ENCODE measurements around the gene MN1.
A peak's percentile ranks its signal among the peaks of the same experiment; 100 is the strongest.

Gene MN1

GRCh38 chr22:27829620-27830019, 28.1 kb upstream of the MN1 start:
- H3K9me3 ChIP-seq (ENCODE audit: insufficient read depth, low read length) = no peaks in the 10 kb centered on the region
- no peaks in the 10 kb centered on the region for H3K36me3 ChIP-seq (ENCODE audit: low read length)
- no peak overlapping the region for H3K4me3 ChIP-seq (ENCODE audit: insufficient read depth, low read length, poor library complexity, severe bottlenecking)
- H3K79me2 ChIP-seq (ENCODE audit: insufficient read depth, low read length) = no peaks in the 10 kb centered on the region
- no peaks in the 10 kb centered on the region for H4K20me1 ChIP-seq (ENCODE audit: low read depth, low read length)
- no peaks in the 10 kb centered on the region for H3K9me2 ChIP-seq (replicated peaks; ENCODE audit: insufficient read depth, low read length)
- TF ChIP-seq EZH2phosphoT487 (conservative IDR thresholded peaks at IDR 0.05; ENCODE audit: low read length) = no peak
- TF ChIP-seq CTCF (IDR thresholded peaks at IDR 0.05; ENCODE audit: insufficient read depth, low read length, poor library complexity, severe bottlenecking) = no peak
- H3K4me2 ChIP-seq (ENCODE audit: low read depth, low read length, poor library complexity, severe bottlenecking) = no peak overlapping the region
- no peak overlapping the region for H3K9ac ChIP-seq (ENCODE audit: low read length)
- H3F3A ChIP-seq (ENCODE audit: insufficient read depth) = no peaks in the 10 kb centered on the region
- no peaks in the 10 kb centered on the region for H3K27me3 ChIP-seq (ENCODE audit: low read length)
- no peak overlapping the region for H2AFZ ChIP-seq (ENCODE audit: low read depth, low read length, severe bottlenecking)
- H3K27ac ChIP-seq (ENCODE audit: low read depth, low read length) = no peak overlapping the region

GRCh38 chr22:27827604-27828587, 26.3 kb upstream of the MN1 start:
- no peaks in the 10 kb centered on the region for H3K9me2 ChIP-seq (replicated peaks; ENCODE audit: insufficient read depth, low read length)
- no peaks in the 10 kb centered on the region for H3K9me3 ChIP-seq (ENCODE audit: insufficient read depth, low read length)
- H3K4me2 ChIP-seq (ENCODE audit: low read depth, low read length, poor library complexity, severe bottlenecking) = no peak overlapping the region
- H3K4me3 ChIP-seq (ENCODE audit: insufficient read depth, low read length, poor library complexity, severe bottlenecking) = no peak overlapping the region
- no peak for TF ChIP-seq CTCF (IDR thresholded peaks at IDR 0.05; ENCODE audit: insufficient read depth, low read length, poor library complexity, severe bottlenecking)
- no peak for TF ChIP-seq EZH2phosphoT487 (conservative IDR thresholded peaks at IDR 0.05; ENCODE audit: low read length)
- no peaks in the 10 kb centered on the region for H3K27me3 ChIP-seq (ENCODE audit: low read length)
- no peak overlapping the region for H3K9ac ChIP-seq (ENCODE audit: low read length)
- H4K20me1 ChIP-seq (ENCODE audit: low read depth, low read length) = no peaks in the 10 kb centered on the region
- H3K27ac ChIP-seq (ENCODE audit: low read depth, low read length) = no peak overlapping the region
- no peaks in the 10 kb centered on the region for H3F3A ChIP-seq (ENCODE audit: insufficient read depth)
- no peaks in the 10 kb centered on the region for H3K36me3 ChIP-seq (ENCODE audit: low read length)
- H3K79me2 ChIP-seq (ENCODE audit: insufficient read depth, low read length) = no peaks in the 10 kb centered on the region
- no peak overlapping the region for H2AFZ ChIP-seq (ENCODE audit: low read depth, low read length, severe bottlenecking)

GRCh38 chr22:27825174-27825573, 23.6 kb upstream of the MN1 start:
- H3K4me2 ChIP-seq (ENCODE audit: low read depth, low read length, poor library complexity, severe bottlenecking) = no peak overlapping the region
- H3K27ac ChIP-seq (ENCODE audit: low read depth, low read length) = no peak overlapping the region
- H2AFZ ChIP-seq (ENCODE audit: low read depth, low read length, severe bottlenecking) = no peak overlapping the region
- no peaks in the 10 kb centered on the region for H3K9me2 ChIP-seq (replicated peaks; ENCODE audit: insufficient read depth, low read length)
- no peaks in the 10 kb centered on the region for H3K36me3 ChIP-seq (ENCODE audit: low read length)
- TF ChIP-seq EZH2phosphoT487 (conservative IDR thresholded peaks at IDR 0.05; ENCODE audit: low read length) (no peak), CTCF (IDR thresholded peaks at IDR 0.05; ENCODE audit: insufficient read depth, low read length, poor library complexity, severe bottlenecking) (peak; percentile 23)
- no peaks in the 10 kb centered on the region for H4K20me1 ChIP-seq (ENCODE audit: low read depth, low read length)
- no peaks in the 10 kb centered on the region for H3K27me3 ChIP-seq (ENCODE audit: low read length)
- H3K79me2 ChIP-seq (ENCODE audit: insufficient read depth, low read length) = no peaks in the 10 kb centered on the region
- H3K9me3 ChIP-seq (ENCODE audit: insufficient read depth, low read length) = no peaks in the 10 kb centered on the region
- H3F3A ChIP-seq (ENCODE audit: insufficient read depth) = no peaks in the 10 kb centered on the region
- no peak overlapping the region for H3K9ac ChIP-seq (ENCODE audit: low read length)
- no peak overlapping the region for H3K4me3 ChIP-seq (ENCODE audit: insufficient read depth, low read length, poor library complexity, severe bottlenecking)

Data from SU-DHL-6 (cell line).